GM18508 (cell line): ENCODE data around the gene PSMB9.
"Not testable (repeated sequence)": the region's sequence is repeated elsewhere in the genome, so short reads cannot be mapped to it uniquely, and the experiment has no call there.

ENCODE experiments used
- ATAC-seq: cut with Tn5 transposase; IDR thresholded peaks from one replicate; pipeline ENCODE4 v1.9.1; 2021; ENCODE audit warnings: moderate number of reproducible peaks; ENCODE audit not compliant: insufficient read depth, unreplicated experiment

Gene PSMB9

DNA sequence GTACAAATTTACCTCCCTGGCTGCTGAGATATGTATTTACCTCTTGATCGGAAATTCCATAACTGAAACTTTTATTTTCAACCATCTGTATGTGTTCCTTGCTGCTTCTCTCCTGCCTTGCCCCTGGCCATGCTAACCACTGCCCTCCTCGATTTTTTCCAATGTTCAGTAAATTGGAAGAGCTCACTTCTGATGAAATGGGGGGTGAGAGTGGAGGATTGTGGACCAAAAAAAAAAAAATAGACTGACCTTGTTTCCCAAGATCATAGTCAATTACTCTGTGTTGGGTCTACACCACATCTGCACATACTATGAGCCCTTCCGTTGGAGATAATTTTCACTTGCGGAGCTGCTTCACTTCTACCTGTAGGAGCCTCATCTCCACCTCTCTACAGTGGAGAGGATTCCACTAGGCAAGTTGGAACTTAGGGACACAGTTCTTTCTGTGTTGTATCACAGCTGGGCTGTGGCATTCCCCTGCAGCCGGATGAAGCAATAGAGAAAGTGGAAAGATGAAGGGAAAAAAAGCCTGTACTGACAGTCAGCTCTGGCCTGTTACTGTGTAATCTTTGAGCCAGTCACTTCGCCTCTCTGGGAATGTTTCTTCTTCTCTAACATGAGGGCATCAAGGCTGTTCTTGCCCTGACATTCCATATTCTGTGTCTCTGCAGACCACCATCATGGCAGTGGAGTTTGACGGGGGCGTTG is 1.6 kb downstream of the PSMB9 start:
- ATAC-seq: no peak

DNA sequence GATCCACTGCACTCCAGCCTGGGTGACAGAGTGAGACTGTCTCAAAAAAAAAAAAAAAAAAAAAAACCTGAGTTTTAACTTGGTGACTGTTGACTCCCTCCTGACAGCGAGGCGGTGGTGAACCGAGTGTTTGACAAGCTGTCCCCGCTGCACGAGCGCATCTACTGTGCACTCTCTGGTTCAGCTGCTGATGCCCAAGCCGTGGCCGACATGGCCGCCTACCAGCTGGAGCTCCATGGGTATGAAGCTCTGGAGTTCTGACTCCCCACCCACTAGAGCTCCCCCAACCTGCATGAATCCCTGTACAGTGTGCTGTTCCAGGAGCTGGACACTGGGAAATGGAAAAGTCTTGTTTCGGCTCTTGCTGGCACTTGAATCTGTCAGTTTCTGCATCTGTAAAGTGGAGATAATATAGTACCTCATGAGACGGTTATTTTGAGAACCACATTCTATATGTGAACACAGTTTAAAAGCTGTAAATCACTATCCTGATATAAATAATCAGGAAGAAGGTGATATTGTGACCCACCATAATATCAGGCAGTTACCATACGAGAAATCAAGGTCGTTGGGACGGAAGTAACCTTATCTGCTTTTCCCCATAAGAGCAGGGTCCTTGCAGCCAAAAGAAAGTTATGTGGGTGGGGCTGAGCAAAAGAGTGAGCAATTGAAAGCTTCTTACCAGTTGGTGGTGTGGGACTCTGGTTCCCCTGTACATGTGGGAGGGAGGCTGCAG is 3.3 kb downstream of the PSMB9 start:
- no peak for ATAC-seq

DNA sequence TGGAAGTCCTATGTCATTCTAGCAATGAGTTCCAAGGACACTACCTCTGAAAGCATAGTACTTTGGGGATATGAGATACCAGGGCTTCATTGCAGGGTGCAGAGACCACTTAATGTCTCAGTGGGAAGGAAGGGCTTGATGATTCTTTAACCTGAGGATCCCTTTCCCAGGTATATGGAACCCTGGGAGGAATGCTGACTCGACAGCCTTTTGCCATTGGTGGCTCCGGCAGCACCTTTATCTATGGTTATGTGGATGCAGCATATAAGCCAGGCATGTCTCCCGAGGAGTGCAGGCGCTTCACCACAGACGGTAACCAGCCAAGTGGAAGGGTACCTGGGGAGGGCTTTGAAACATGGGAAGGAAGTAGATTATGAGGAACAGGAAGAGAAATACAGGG is 4.2 kb downstream of the PSMB9 start:
- no peak for ATAC-seq

DNA sequence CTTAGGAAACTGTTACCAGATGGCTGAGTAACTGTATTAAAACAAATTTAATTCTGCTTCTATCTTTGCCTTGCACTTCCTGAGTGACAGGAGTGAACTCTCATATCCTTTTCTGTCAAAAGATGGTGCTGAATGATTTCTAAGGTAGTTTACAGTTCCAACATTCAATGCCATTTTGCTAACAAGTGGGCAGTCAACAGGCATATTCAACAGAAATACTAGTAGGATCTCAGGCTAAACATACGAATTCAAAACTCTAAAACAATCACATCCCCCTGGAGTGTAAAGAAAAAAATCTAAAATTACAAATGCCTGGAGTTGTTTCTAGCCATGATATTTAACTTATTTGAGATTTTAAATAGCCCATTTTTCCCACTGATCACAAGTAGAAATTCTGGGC is 6.7 kb downstream of the PSMB9 start:
- no peak for ATAC-seq

DNA sequence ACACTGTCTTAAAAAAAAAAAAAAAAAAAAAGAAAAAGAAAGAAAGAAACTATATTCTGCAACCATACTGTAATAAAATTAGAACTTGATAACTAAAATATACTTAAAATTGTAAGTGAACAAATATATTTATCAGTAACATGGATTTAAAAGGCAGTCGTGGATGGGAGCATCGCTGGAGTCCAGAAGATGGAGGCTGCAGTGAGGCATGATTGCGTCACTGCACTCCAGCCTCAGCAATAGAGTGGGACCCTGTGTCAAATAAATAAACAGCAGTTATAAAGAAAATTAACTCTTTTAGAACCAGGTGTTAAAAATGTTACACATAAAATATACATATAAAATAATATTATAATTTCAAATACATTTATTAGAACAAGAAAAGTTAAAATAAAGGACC is 8.7 kb downstream of the PSMB9 start:
- ATAC-seq: no peak

DNA sequence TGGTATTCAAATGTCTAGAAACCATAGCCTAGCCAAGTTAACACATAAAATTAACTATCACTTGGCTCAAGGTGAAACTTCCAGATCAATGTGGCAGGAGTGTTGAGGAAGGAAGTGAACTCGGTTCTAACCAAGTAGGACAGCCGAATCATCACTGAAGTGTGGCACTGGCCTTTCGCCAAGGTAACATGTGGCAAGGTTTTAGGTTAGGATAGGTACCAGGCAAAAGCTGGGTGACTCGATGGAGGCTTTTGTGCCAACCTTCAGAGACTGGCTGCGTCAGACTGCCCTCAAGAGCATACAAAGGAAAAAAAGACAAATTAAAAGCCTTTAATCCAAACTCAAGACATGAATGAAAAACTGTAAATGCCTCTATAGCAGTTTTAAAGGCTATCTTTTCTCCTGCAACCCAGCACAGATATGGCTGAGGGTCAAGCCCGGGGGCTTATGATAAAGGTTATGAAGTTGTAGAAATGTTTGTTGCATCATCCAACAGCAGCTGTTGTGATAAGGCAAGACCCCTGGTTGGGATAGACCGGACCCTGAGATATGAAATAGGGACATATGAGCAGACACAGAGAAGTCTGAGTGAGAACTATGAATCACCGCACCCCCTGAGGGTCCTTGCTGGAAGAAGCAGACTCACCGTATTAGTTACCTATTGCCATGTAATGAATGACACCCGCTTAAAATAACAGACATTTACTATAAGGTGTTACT is 11.9 kb downstream of the PSMB9 start:
- no peak for ATAC-seq

DNA sequence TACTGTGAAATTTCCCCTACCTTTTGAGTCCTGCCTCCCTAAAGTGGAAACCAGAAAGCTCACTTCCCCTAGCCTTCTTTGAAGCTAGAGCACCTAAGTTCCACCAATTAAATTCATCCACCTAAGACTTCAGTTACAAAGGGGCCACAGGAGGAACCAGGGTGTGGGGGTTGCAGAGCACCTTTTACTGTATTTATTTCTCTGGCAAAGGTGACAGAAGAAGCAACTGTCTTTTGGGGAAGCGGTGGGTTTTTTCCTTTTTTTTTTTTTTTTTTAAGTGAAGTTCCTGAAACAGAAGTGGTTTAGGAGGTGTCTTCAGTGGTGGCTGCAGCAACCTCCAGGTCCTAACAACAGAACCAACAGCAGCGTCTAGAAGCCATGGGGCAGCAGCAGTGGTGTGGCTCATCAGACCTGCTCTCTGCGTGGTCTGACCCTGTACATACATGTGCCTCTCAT is 13.1 kb downstream of the PSMB9 start:
- ATAC-seq: no peak

DNA sequence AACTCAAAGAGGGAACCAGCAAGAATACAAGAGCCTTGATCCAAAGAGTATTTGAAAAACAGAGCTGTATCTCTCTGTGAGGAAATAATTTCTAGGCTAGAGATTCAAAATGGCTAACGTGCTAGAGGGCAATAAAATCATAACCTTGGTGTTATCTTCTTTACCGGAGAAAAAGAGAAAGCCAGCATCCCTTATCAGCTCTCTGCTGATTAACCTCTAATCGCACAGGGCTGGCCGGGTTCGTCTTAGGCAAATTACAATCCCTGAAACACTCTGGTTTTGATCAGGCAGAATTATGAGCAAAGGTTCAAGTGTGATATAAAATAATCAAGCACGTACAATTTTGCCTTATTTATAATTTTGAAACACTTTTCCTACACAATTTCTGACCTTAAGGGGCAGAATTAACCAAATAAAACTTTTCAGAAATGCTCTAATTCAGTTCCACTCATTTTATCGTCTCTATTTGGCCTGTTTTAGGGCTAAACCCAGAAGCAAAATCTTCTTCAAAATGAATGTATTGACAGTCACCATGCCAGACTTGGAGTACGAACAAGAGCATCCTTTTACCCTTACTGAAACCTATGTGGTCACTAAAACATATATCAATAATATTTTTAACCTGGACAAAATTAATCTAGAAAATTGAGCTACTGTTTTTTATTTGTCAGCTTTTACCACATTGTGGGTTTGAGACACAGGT is 13.7 kb downstream of the PSMB9 start:
- ATAC-seq: no peak

DNA sequence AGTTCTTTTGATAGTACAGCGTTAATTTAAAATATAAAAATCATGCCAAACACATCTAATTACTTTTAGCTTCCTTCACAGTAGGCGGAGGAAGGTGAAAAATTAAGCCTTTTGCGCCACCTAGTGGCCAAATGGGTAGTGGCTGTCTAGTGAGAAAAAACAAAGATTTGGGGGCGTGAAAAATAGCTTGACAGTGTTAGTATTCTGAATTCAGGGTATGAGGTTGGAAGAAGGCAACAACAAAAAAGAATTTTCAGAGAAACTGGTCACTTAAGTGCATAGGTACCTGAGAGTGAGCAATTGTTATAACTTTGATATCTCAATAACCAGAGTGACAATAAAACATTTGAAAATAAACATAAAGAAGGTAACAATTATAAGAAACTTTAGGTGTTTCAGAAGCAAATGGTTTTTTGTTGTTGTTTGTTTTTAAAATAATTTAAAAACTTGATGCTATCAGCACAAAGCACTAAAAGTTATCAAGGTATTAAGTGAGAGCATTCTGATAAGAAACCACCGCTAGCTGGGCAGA is 14.3 kb downstream of the PSMB9 start:
- ATAC-seq: no peak

DNA sequence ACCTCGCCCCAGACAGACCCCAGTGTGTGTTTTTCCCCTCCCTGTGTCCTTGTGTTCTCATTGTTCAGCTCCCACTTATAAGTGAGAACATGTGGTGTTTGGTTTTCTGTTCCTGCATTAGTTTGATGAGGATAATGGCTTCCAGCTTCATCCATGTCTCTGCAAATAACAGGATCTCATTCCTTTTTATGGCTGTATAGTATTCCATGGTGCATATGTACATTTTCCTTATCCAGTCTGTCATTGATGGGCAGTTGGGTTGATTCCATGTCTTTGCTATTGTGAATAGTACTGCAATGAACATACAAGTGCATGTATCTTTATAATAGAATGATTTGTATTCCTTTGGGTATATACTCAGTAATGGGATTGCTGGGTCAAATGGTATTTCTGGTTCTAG is 20.0 kb downstream of the PSMB9 start:
- ATAC-seq: not testable (repeated sequence)

DNA sequence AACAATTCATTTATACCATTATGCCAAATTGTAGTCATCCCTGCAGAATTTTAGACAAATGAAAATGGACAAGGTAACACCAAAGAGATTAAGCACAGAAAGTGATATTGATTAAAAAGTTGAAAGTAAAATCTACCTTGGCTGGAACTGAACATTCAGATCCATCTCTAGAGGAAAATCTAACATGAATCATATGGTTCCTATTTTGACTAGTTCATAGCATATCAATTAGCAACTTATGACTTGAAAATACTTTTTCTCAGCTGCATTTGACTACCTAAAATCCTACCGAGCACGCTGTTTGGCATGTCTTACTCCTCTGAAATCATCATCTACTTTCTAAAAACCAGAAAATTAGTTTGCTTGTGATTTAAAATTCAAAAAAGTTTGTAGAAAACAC is 22.6 kb downstream of the PSMB9 start:
- ATAC-seq: no peak

DNA sequence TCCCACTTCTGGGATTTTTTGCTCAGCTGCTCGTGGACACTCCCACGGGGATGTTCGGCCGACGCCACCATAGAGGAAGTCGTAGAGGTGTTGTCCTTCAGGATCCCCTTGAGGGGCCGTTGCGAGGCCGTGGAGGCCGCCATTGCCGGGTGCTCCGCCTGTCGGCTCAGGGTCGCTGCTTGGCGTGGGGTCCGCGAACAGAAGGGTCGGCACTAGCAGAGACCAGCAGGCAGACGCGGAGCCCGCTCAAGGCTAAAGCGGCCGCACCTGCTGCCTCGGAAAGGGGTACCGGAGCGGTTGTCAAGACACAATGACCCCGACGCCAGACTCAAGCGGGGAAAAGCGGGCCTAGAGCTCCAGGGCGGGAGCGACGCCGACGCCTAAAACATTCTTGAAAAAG is 25.7 kb downstream of the PSMB9 start:
- ATAC-seq: no peak

DNA sequence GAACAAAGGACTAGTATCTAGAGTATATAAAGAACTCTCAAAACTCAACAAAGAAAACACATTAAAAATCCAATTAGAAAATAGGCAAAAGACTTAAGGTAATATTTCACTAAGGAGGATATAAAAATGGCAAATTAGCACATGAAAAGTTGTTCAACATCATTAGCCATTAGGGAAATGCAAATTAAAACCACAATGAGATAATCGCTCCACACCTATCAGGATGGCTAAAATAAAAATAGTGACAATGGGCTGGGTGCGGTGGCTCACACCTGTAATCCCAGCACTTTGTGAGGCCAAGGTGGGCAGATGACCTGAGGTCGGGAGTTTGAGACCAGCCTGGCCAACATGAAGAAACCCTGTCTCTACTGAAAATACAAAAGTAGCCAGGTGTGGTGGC is 27.0 kb downstream of the PSMB9 start:
- ATAC-seq: not testable (repeated sequence)

DNA sequence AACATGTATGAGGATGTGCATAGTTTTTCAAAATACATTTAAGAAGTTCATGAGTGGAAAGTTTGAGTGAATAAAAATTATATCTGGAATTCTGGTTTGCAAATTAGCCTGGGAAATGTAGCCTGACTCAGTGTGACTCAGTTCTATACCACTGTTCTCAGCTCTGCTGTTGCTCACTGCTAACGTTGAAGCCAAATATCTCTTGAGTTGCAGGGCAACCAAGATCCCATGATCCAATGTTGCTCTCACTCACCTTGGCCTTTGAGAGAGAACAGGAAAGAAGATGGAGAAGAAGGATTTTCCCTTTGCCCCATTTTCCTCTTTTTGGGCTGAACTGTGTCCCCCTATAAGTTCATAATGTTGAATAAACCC is 28.9 kb downstream of the PSMB9 start:
- ATAC-seq: no peak

DNA sequence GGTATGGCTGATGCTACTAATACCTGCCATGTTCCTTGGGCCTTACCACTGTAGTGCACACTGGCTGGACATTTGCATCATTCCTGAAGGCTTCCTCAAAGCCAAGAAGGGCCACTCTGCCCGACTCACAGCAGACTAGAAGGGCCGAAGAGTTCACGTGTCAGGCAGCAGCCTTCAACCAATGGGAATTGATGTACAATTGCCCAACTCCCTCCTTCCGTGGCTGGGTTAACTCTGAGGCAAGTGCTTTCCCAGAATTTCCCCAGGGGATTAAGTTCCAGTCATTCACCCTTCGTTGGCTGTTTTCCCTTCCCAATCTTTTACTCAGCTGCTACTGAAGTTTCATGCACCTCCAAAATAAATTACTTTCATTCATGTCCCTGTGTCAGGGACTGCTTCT is 29.8 kb downstream of the PSMB9 start:
- ATAC-seq: no peak

DNA sequence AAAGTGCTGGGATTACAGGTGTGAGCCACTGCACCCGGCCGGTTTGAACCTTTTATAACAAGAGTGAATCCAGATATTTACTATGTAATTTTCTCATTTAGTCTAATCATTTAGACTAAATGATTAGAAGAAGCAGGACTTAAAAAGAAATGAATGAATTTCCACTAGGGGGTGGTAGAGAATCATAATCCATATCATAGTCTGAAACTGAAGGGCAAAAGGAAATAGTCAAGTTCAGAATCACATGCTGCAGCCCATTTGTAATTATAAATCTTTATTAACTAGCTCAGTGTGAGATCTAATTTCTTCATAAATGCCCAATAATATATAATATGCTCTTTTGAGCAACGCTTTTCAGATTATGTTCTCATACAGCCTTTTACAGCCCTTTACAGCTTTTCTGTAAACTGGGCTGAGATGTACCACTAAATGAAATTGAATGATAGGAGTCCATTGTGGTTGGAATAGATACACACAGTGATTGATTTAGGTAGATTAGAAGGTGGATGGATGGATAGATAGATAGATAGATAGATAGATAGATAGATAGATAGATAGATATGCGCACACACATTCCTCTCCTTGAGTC is 31.8 kb downstream of the PSMB9 start:
- no peak for ATAC-seq

DNA sequence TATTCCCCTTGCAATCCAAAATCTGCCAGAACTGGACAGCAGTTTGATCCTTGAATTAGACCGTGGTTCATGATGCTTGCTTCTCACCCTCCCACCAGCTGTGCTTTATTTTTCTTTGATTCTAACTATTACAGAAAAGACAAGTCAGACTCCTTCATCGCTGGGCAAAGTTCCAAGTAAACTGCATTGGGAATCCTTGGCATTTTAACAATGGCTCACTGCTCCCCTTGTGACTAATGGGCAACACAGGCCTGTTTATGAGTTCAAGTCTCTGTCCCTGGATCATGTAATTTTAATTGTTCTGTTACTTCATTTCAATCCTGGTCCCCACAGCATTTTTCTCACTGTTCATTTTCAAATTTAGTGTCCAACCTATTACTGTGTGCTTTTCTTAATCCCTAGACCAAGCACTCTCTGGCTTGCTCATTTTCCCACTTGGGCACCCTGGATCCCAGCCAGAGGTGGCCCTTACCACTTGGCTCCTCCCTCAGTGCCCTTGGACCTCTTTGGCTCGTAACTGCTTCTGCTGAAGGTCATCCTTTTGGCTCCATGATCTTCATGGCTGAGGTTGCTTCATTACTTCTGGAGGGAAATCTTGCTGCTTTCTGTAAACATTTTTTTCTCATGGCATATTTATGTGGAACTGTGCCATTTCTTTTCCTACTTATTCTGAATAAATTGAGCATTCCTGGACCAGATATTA is 32.8 kb downstream of the PSMB9 start:
- no peak for ATAC-seq

DNA sequence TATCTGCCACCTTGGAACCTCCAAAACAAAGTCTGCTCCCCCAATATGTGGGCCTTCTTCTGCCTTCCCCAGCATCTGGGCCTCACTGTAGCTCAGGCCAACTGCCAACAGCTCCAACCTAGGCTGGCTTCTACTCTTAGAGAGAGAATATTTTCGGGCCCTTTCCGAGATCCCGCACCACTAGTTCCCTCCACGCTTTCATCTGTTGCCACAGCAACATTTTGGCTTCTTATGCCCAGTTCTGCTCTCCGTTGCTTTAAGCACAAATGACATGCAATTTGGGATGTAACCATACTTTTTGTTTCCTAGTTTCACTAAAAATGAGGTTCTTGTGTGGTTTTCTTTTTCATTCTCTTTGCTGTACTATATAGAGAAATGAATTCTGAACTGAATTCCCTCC is 33.6 kb downstream of the PSMB9 start:
- no peak for ATAC-seq

DNA sequence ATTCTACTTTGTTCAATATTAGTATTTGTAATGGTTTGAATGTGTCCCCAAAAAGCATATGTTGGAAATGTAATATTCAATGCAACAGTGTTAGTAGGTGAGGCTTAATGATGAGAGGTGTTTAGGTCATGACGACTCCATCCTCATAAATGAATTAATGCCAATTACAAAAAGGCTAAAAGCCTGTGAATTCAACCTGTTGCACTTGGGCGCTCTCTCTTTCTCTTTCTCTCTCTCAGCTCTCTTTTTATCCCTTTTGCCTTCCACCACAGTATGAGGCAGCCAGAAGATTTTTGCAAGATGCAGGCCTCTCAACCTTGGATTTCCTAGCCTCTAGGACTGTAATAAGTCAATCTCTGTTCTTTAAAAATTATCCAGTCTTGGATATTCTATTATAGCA is 34.6 kb downstream of the PSMB9 start:
- ATAC-seq: no peak

DNA sequence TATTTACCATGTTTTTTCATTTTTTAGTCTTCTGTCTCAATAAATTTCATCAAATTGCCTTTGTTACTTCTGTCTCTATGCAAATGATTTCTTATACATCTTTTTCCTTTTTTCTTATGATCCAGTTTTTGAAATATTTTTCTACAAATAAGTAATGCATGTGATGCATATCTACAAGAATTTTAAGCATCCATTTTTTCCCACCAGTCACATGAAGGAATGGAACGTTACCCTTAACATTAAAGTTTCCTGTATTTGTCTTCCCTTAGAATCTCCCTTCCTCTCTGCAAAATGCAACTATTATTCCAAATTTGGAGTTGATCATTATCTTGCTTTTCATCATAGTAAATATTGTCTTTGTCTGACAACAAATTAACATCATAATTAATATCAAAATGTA is 35.5 kb downstream of the PSMB9 start:
- no peak for ATAC-seq
